Measurements from ENCODE around the gene JMJD1C.

The JMJD1C gene

DNA sequence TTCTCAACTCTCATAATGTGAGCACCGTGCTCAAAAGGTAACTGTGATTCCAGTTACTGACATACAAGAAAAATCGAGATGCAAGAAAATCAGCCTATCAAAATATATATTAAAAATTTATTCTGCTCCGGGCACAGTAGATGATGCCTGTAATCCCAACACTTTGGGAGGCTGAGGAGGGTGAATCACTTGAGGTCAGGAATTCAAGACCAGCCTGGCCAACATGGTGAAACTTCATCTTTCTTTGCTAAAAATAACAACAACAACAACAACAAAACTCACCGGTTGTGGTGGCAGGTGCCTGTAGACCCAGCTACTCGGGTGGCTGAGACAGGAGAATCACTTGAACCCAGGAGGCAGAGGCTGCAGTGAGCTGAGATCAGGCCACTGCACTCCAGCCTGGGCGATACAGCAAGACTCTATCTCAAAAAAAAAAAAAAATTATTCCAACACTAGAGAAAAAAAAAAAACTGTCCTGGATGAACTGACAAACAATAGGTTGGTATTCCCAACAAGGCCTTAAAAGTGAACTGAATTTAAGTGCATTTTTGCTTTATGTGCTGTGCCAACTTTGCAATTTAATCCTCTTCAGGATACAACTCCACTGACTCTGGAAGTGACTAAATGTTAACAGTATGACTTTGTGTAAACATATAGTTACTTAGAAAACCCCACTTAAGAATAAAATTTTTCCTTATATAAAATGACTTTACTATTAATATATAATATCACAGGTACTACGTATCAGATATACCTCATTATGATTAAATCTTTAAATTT, 51.1 kb downstream of the JMJD1C start:
- Histone ChIP-seq H3K27ac (no peak overlapping the region), H4K20me1 (peaks cover 54% of the 10 kb centered on the region), H3K4me2 (no peak overlapping the region), H3K36me3 (no peaks in the 10 kb centered on the region), H3K27me3 (no peaks in the 10 kb centered on the region), H3K4me1 (no peaks in the 10 kb centered on the region), H3K9ac (no peak overlapping the region), H3K4me3 (no peak overlapping the region), H3K9me3 (no peaks in the 10 kb centered on the region)
- TF ChIP-seq Cebpa-rat (IDR thresholded peaks at IDR 0.05) = no peak

- H3K27me3 ChIP-seq = no peaks in the 10 kb centered on the region
- no peak overlapping the region for H3K4me2 ChIP-seq
- H3K9me3 ChIP-seq = no peaks in the 10 kb centered on the region
- H4K20me1 ChIP-seq = peaks cover 56% of the 10 kb centered on the region
- TF ChIP-seq Cebpa-rat (IDR thresholded peaks at IDR 0.05) = no peak
- H3K36me3 ChIP-seq = no peaks in the 10 kb centered on the region
- H3K4me3 ChIP-seq = no peak overlapping the region
- no peaks in the 10 kb centered on the region for H3K4me1 ChIP-seq
- H3K27ac ChIP-seq = no peak overlapping the region
- no peak overlapping the region for H3K9ac ChIP-seq
Measured at GRCh38 chr10:63413429-63413828, 52.3 kb downstream of the JMJD1C start.

DNA sequence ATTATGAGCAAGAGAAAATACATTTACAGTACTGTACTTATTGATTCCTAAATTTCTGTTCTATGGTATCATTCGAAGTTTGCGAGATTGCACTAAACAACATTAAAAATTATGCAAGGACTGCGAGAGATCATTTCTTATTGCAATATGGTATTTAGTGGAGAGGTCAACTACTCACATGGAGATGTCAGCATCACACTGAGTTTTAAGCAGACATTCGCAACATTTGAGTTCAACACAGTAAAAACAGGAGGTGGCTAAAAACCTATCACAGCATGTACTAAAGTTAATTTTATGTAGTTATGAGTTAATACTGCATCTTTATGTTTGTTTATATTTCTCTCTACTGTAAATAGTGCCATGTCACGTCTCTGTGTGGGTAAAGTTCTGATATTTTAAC, 53.5 kb downstream of the JMJD1C start:
- Histone ChIP-seq H3K27ac (no peak overlapping the region), H3K9ac (no peak overlapping the region), H3K4me1 (no peaks in the 10 kb centered on the region), H3K36me3 (no peaks in the 10 kb centered on the region), H4K20me1 (peaks cover 54% of the 10 kb centered on the region), H3K4me3 (no peak overlapping the region), H3K9me3 (no peaks in the 10 kb centered on the region), H3K4me2 (no peak overlapping the region), H3K27me3 (no peaks in the 10 kb centered on the region)
- no peak for TF ChIP-seq Cebpa-rat (IDR thresholded peaks at IDR 0.05)

- peaks cover 38% of the 10 kb centered on the region for H4K20me1 ChIP-seq
- no peaks in the 10 kb centered on the region for H3K27me3 ChIP-seq
- no peak for TF ChIP-seq Cebpa-rat (IDR thresholded peaks at IDR 0.05)
- no peaks in the 10 kb centered on the region for H3K36me3 ChIP-seq
- no peak overlapping the region for H3K4me3 ChIP-seq
- H3K9ac ChIP-seq = no peak overlapping the region
- no peaks in the 10 kb centered on the region for H3K9me3 ChIP-seq
- no peak overlapping the region for H3K4me2 ChIP-seq
- no peaks in the 10 kb centered on the region for H3K4me1 ChIP-seq
- H3K27ac ChIP-seq = no peak overlapping the region
Measured at GRCh38 chr10:63410633-63411032, 55.1 kb downstream of the JMJD1C start.

DNA sequence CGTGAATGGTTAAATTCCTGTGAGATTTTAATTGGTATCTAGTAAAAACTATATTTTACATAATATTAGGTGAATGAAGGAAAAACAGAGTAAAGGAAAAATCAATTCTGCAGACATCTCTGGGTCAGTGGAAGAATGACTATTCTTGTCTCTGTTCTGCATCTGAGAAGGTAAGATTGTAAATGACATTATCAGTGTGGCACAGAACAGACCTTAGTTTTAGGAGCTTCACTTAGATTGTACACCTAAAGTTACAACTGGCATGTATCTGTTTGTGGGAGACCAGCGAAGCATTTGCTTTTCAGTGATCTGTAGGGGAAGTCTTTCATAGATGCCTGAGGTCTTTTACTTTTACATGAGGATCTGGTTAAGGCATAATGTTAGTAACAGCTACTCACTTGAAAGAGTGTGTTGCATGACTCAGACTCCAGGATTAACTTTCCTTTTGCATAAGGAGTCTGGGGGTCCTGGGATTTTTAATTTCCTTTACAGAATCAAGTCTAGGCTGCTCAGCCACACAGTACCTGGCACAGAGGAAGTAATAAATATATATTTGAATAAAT, 56.2 kb downstream of the JMJD1C start:
- no peak for TF ChIP-seq Cebpa-rat (IDR thresholded peaks at IDR 0.05)
- Histone ChIP-seq H4K20me1 (peaks cover 38% of the 10 kb centered on the region), H3K4me2 (no peak overlapping the region), H3K9ac (no peak overlapping the region), H3K36me3 (0 out of 2 replicates have a peak, but pooled peaks cover 4% of the 10 kb centered on the region), H3K27me3 (no peaks in the 10 kb centered on the region), H3K4me1 (no peaks in the 10 kb centered on the region), H3K27ac (no peak overlapping the region), H3K9me3 (no peaks in the 10 kb centered on the region), H3K4me3 (no peak overlapping the region)

DNA sequence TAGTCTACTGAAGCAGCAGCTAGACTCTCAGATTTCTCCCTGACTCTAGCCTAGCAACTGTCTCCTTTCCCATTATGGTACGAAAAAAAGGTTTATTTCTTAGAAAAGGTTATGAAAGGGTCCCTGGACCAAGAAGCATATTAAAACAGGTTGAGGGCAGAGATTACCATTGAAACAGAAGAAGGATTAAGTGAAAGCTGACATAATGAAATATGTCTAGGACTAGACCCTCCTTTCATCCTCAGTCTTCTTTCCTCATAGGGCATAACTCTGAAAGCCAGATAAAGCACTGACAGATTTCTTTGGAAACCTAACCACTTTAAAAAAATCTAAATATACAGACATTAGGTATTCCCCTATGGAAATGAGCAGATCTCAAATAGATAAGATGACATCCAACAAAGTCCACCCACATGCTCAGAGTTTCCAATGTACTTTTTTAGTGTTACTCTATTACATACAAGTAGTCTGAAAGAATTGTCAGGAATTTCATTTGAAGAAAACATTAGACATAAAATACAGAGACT, 58.6 kb downstream of the JMJD1C start:
- Histone ChIP-seq H3K27ac (no peak overlapping the region), H3K27me3 (no peaks in the 10 kb centered on the region), H4K20me1 (peaks cover 36% of the 10 kb centered on the region), H3K9ac (no peak overlapping the region), H3K4me3 (no peak overlapping the region), H3K9me3 (no peaks in the 10 kb centered on the region), H3K4me2 (no peak overlapping the region), H3K4me1 (no peaks in the 10 kb centered on the region), H3K36me3 (0 out of 2 replicates have a peak, but pooled peaks cover 4% of the 10 kb centered on the region)
- no peak for TF ChIP-seq Cebpa-rat (IDR thresholded peaks at IDR 0.05)

GRCh38 chr10:63396133-63396761, 69.5 kb downstream of the JMJD1C start:
- no peaks in the 10 kb centered on the region for H3K4me1 ChIP-seq
- no peaks in the 10 kb centered on the region for H3K27me3 ChIP-seq
- H3K9me3 ChIP-seq = peaks cover 31% of the 10 kb centered on the region
- peaks cover 8% of the 10 kb centered on the region for H3K36me3 ChIP-seq
- no peak overlapping the region for H3K4me2 ChIP-seq
- no peak for TF ChIP-seq Cebpa-rat (IDR thresholded peaks at IDR 0.05)
- no peak overlapping the region for H3K4me3 ChIP-seq
- H4K20me1 ChIP-seq = no peaks in the 10 kb centered on the region; the same call in 1 of the 2 replicates
- no peak overlapping the region for H3K9ac ChIP-seq
- H3K27ac ChIP-seq = no peak overlapping the region

- Histone ChIP-seq H4K20me1 (peaks cover 11% of the 10 kb centered on the region), H3K4me3 (no peak overlapping the region), H3K4me2 (no peak overlapping the region), H3K9ac (no peak overlapping the region), H3K36me3 (peaks cover 8% of the 10 kb centered on the region; the same call in 1 of the 2 replicates), H3K9me3 (peaks cover 50% of the 10 kb centered on the region), H3K4me1 (peaks cover 11% of the 10 kb centered on the region), H3K27me3 (no peaks in the 10 kb centered on the region), H3K27ac (no peak overlapping the region)
- no peak for TF ChIP-seq Cebpa-rat (IDR thresholded peaks at IDR 0.05)
Measured at GRCh38 chr10:63393050-63393449, 72.7 kb downstream of the JMJD1C start.

DNA sequence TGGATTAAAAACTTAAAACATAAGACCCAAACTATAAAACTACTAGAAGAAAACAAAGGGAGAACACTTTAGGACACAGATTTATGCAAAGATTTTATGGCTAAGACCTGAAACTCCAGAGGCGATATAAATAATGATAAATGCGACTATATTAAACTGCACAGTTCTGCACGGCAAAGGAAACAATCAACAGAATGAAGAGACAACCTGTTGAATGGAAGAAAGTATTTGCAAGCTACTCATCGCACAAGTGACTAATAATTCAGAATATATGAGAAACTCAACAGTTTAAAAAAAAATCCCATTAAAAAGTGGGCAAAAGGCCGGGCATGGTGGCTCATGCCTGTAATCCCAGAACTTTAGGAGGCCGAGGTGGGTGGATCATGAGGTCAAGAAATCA, 73.6 kb downstream of the JMJD1C start:
- Histone ChIP-seq H3K4me3 (no peak overlapping the region), H4K20me1 (peaks cover 16% of the 10 kb centered on the region), H3K27me3 (no peaks in the 10 kb centered on the region), H3K9me3 (peaks cover 50% of the 10 kb centered on the region), H3K4me1 (peaks cover 17% of the 10 kb centered on the region), H3K4me2 (no peak overlapping the region), H3K9ac (no peak overlapping the region), H3K36me3 (peaks cover 8% of the 10 kb centered on the region; the same call in 1 of the 2 replicates), H3K27ac (no peak overlapping the region)
- no peak for TF ChIP-seq Cebpa-rat (IDR thresholded peaks at IDR 0.05)

DNA sequence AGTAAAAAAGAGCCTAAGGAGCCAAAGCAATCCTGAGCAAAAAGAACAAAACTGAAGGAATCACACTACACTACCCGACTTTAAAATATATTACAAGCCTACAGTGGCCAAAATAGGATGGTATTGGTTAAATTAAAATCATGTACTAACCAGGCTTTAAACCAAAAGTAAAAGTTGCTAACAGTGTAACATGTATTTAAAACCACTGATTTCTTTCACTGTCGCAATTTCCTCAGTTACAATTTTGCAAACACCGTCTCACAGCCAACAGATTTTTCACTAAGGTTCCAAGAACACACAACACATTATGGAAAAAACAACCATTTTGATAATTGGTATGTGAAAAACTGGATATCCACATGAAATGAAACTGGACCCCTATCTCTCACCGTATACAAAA, 74.0 kb downstream of the JMJD1C start:
- no peaks in the 10 kb centered on the region for H3K27me3 ChIP-seq
- no peak overlapping the region for H3K9ac ChIP-seq
- peaks cover 8% of the 10 kb centered on the region; the same call in 1 of the 2 replicates for H3K36me3 ChIP-seq
- peaks cover 50% of the 10 kb centered on the region for H3K9me3 ChIP-seq
- H3K27ac ChIP-seq = no peak overlapping the region
- H3K4me2 ChIP-seq = no peak overlapping the region
- TF ChIP-seq Cebpa-rat (IDR thresholded peaks at IDR 0.05) = no peak
- H3K4me3 ChIP-seq = no peak overlapping the region
- H4K20me1 ChIP-seq = peaks cover 20% of the 10 kb centered on the region
- peaks cover 17% of the 10 kb centered on the region for H3K4me1 ChIP-seq
